Suppressor macrophage treated with lipopolysaccharide for 4 hours (primary cell): ENCODE measurements around the gene PCDHB6.
"Not testable (repeated sequence)": the region's sequence is repeated elsewhere in the genome, so short reads cannot be mapped to it uniquely, and the experiment has no call there.

Source experiments
- DNase-seq: peaks from one replicate; pipeline ENCODE4 v3.0.0-alpha.2; 2020

Gene PCDHB6

DNA sequence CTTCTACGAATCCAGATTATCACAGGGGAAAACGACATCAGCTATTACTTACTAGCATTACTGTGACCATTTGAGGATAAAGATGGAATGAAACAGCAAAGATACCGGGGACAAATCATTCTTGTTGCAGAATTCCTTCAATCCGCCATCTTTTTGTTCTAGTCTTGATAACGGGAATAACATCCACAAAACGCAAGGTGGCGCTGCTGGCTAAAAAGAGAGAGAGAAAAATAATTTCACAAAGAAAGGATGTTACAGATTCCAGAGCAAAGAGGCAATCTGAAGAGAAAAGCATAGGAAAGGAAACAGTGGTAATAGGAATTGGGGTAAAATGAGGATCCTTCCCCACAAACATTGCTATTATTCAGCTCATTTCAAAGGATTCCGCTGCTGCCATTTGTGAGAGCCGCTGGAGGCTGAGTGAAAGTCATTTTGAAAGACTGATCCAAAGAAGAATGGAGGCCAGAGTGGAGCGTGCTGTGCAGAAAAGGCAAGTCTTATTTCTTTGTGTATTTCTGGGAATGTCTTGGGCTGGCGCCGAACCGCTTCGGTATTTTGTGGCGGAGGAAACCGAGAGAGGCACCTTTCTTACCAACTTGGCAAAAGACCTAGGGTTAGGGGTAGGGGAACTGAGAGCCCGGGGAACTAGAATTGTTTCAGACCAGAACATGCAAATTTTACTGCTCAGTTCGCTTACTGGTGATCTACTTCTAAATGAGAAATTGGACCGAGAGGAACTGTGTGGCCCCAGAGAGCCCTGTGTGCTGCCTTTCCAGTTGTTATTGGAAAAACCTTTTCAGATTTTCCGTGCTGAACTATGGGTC, 22.7 kb downstream of the PCDHB6 start, which contains the start of gene PCDHB7:
Gene PCDHB7, plus strand, starts transcription at position 264 of the 824 bp plus-strand sequence. Its CDS starts 192 bp downstream, at position 456.
- no peak for DNase-seq

- not testable (repeated sequence) for DNase-seq
Observed at GRCh38 chr5:141174291-141175104, 24.6 kb downstream of the PCDHB6 start.

GRCh38 chr5:141175933-141176332, 26.1 kb downstream of the PCDHB6 start:
- no peak for DNase-seq

- not testable (repeated sequence) for DNase-seq
Observed at GRCh38 chr5:141177577-141178191, 27.8 kb downstream of the PCDHB6 start, which contains the start of gene PCDHB8. Gene PCDHB8 (plus strand): TSS chr5:141177790. CDS start chr5:141178035, 245 bp downstream.

DNA sequence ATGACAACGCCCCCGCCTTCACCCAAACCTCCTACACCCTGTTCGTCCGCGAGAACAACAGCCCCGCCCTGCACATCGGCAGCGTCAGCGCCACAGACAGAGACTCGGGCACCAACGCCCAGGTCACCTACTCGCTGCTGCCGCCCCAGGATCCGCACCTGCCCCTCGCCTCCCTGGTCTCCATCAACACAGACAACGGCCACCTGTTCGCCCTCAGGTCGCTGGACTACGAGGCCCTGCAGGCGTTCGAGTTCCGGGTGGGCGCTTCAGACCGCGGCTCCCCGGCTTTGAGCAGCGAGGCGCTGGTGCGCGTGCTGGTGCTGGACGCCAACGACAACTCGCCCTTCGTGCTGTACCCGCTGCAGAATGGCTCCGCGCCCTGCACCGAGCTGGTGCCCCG, 29.5 kb downstream of the PCDHB6 start:
- not testable (repeated sequence) for DNase-seq

DNA sequence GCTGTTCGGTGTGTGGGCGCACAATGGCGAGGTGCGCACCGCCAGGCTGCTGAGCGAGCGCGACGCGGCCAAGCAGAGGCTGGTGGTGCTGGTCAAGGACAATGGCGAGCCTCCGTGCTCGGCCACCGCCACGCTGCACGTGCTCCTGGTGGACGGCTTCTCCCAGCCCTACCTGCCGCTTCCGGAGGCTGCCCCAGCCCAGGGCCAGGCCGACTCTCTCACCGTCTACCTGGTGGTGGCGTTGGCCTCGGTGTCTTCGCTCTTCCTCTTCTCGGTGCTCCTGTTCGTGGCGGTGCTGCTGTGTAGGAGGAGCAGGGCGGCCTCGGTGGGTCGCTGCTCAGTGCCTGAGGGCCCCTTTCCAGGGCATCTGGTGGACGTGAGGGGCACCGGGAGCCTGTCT, 30.0 kb downstream of the PCDHB6 start:
- DNase-seq, result not testable (repeated sequence)

GRCh38 chr5:141180313-141180712, 30.5 kb downstream of the PCDHB6 start:
- DNase-seq, result no peak

- DNase-seq, result no peak
Observed at GRCh38 chr5:141182248-141182647, 32.4 kb downstream of the PCDHB6 start, which contains the start of gene PCDHB16. Gene PCDHB16 (plus strand): TSS chr5:141182387. CDS start chr5:141182560, 173 bp downstream.

- DNase-seq, result not testable (repeated sequence)
Observed at GRCh38 chr5:141184117-141184855, 34.4 kb downstream of the PCDHB6 start.

DNA sequence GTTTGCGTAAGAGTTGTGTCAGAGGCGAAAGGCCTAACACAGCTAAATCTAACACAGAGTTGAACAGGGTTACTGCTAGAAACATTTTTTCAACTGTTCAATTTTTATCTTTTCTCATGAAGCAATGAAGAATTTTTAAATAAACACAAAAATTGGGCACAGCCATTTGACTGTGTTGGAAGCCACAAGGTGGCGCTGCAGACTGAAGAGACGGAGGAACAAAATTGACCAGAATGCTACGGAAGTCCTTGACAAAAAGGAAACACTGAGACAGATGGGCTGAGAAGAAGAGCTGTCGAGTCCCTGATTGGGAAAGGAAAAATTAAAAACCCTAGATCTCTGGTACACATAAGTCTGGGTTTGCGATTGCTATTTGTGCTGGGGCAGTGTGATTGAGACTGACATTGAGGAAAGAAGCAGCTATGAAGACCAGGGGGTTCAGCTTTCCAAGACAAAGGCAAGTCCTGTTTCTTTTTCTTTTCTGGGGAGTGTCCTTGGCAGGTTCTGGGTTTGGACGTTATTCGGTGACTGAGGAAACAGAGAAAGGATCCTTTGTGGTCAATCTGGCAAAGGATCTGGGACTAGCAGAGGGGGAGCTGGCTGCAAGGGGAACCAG, 37.1 kb downstream of the PCDHB6 start, which contains the start of gene PCDHB9:
Gene PCDHB9, plus strand, starts transcription at position 265 of the 616 bp plus-strand sequence. Its CDS starts 158 bp downstream, at position 423.
- DNase-seq, result no peak

GRCh38 chr5:141188682-141189081, 38.8 kb downstream of the PCDHB6 start:
- DNase-seq, result not testable (repeated sequence)

GRCh38 chr5:141189131-141189530, 39.3 kb downstream of the PCDHB6 start:
- not testable (repeated sequence) for DNase-seq

DNA sequence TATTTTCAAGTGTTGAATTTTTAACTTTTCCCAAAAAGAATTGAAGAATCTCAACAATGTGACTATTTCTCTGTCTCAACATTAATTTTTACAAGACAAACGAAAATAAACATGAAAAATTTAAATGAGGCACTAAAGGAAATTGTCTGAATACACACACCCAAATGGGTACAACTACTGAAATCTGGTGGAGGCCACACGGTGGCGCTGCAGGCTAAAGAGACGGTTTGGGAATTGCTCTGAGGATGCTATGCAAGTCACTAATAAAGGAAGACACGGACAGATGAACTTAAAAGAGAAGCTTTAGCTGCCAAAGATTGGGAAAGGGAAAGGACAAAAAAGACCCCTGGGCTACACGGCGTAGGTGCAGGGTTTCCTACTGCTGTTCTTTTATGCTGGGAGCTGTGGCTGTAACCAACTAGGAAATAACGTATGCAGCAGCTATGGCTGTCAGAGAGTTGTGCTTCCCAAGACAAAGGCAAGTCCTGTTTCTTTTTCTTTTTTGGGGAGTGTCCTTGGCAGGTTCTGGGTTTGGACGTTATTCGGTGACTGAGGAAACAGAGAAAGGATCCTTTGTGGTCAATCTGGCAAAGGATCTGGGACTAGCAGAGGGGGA, 42.4 kb downstream of the PCDHB6 start, which contains the start of gene PCDHB10:
Gene PCDHB10, plus strand, starts transcription at position 244 of the 616 bp plus-strand sequence. Its CDS starts 200 bp downstream, at position 444.
- peak; percentile 18 for DNase-seq

DNA sequence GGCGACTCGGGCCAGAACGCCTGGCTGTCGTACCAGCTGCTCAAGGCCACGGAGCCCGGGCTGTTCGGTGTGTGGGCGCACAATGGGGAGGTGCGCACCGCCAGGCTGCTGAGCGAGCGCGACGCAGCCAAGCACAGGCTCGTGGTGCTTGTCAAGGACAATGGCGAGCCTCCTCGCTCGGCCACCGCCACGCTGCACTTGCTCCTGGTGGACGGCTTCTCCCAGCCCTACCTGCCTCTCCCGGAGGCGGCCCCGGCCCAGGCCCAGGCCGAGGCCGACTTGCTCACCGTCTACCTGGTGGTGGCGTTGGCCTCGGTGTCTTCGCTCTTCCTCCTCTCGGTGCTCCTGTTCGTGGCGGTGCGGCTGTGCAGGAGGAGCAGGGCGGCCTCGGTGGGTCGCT, 44.5 kb downstream of the PCDHB6 start:
- DNase-seq, result not testable (repeated sequence)

GRCh38 chr5:141196363-141196762, 46.5 kb downstream of the PCDHB6 start:
- no peak for DNase-seq

DNA sequence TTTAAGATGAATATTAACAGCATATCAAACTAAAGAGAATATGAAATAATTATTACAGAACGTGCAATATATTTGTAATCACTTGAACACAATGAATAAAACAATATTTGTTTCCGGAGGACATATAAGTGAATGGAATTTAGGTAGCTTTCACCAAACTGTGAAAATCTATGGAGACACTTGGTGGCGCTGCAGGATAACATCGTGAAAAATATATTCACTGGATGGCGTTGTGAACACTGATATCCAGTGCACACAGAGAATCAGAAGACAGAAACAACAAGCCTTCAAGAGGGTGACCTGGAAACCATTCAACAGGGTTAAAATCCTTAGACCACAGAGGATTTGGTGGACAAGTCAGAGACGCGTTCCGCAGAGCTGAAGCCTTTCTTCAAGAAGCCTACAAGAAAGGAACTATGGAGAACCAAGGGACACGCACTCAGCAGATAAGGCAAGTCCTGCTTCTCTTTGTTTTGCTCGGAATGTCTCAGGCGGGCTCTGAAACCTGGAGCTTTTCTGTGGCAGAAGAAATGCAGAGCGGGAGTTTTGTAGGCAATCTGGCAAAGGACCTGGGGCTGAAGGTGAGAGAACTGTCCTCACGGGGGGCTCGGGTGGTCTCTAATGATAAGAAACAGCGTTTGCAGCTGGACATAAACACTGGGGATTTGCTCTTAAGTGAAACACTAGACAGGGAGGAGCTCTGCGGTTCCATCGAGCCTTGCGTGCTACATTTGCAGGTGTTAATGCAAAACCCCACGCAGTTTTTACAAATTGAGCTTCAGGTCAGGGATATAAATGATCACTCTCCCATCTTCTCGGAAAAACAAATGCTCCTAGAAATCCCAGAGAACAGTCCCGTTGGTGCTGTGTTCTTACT, 49.7 kb downstream of the PCDHB6 start, which contains the start of gene PCDHB11:
Gene PCDHB11, plus strand, starts transcription at position 269 of the 877 bp plus-strand sequence. Its CDS starts 148 bp downstream, at position 417.
- no peak for DNase-seq

DNA sequence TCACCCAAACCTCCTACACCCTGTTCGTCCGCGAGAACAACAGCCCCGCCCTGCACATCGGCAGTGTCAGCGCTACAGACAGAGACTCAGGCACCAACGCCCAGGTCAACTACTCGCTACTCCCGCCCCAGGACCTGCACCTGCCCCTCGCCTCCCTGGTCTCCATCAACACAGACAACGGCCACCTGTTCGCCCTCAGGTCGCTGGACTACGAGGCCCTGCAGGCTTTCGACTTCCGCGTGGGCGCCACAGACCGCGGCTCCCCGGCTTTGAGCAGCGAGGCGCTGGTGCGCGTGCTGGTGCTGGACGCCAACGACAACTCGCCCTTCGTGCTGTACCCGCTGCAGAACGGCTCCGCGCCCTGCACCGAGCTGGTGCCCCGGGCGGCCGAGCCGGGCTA, 51.3 kb downstream of the PCDHB6 start:
- DNase-seq, result not testable (repeated sequence)

GRCh38 chr5:141201646-141202045, 51.8 kb downstream of the PCDHB6 start:
- not testable (repeated sequence) for DNase-seq
